Adrenal gland (tissue), 5 donors: Measurements from ENCODE around the gene MUS81.

Experiments
- POLR2A ChIP-seq, 2 donors: fragments of 450-650 bp; IDR thresholded peaks; one replicate each; pipeline ENCODE4 v1.6.1; 2017; ENCODE audit warnings: antibody characterized with exemption in 2 of 2, mild to moderate bottlenecking in 2 of 2, moderate library complexity in 1 of 2
- TF ChIP-seq, protein P1 (sequence below), 6 experiments: fragments of 450-650 bp in 4 of 6; fragments of 200-600 bp in 2 of 6; sonication (generic) in 1 of 6; IDR thresholded peaks; 1 replicate in 5 of 6; 2 replicates in 1 of 6; pipeline versions ENCODE4 v1.5.1 to v1.8.0; 2016 to 2021; ENCODE audit warnings: antibody characterized with exemption in 6 of 6, mild to moderate bottlenecking in 2 of 6, moderate library complexity in 1 of 6
- donor health status: DM: no; HTN: no; CAD: no.

DNA sequence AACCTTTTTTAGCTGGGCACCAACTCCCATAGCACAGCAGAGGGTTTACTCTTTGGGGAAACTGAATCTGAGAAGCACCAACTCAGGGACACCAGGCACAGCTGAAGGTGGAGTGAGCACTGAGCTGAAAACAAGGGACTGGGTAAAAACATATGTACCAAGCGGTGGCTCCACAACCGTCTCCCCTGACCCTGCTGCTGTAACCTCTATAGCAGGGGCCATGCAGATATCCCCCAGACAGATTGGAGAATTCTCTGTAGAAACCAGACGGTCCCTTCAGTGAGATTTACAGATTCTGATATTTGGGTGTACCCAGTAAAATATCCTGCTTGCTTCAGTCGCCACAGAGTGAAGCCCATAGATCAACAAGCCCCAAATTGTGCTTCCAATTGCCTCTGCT lies 30.8 kb upstream of the MUS81 start:
- TF ChIP-seq, protein P1, sequence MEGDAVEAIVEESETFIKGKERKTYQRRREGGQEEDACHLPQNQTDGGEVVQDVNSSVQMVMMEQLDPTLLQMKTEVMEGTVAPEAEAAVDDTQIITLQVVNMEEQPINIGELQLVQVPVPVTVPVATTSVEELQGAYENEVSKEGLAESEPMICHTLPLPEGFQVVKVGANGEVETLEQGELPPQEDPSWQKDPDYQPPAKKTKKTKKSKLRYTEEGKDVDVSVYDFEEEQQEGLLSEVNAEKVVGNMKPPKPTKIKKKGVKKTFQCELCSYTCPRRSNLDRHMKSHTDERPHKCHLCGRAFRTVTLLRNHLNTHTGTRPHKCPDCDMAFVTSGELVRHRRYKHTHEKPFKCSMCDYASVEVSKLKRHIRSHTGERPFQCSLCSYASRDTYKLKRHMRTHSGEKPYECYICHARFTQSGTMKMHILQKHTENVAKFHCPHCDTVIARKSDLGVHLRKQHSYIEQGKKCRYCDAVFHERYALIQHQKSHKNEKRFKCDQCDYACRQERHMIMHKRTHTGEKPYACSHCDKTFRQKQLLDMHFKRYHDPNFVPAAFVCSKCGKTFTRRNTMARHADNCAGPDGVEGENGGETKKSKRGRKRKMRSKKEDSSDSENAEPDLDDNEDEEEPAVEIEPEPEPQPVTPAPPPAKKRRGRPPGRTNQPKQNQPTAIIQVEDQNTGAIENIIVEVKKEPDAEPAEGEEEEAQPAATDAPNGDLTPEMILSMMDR (IDR thresholded peaks at IDR 0.05) = no peak
- no peak for TF ChIP-seq POLR2A (IDR thresholded peaks at IDR 0.05)
